HG03457 (cell line): ENCODE measurements around the gene CYSRT1.
A peak's percentile ranks its signal among the peaks of the same experiment; 100 is the strongest.

Source experiments
- ATAC-seq: cut with Tn5 transposase; IDR thresholded peaks from one replicate; pipeline ENCODE4 v1.9.1; 2021; ENCODE audit warnings: moderate number of reproducible peaks; ENCODE audit not compliant: unreplicated experiment

CYSRT1 gene

DNA sequence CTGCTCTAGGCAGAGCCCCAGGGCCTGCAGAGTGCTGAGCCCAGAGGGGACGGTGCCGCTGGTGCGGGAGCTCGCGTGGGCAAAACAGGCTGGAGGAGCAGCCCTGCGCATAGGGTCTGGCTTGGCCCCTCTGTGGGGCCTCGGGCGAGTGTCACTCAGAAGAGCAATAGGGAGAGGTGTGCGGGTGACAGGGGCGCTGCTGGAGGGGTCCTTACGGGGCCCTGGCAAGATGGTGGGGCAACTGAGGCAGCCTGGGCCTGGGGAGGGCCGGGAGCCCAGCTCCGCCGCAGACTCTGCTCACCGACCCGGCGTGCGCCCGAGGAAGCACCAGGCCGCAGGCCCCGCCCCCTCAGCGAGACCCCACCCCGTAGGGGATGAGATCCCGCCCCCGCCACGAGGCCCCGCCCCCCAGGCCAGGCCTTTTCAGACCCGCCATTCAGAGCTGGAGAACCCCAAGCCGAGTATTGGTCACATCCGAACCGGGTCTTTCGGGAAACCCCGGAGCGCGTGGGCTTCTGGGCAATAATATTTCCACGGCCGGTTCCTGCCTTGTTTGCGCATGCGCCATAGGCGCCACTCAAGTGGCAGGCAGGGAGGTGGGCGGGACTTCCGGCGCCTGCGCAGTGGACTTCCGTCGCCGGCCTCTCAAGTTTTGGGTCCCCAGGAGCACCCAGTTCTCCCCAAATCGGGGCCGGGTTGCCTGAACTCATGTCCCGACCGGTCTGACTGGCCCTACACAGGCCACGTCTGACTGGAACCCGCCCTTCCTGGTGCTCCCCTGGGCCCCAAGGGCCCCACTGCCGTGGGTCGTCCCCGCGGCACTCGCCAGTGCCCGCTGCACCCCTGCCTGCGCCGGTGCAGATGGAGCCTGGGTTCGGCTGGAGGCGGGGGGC is 1.6 kb upstream of the CYSRT1 start:
- peak; percentile 52 for ATAC-seq

- ATAC-seq, result no peak
These were observed 841 bp downstream of the CYSRT1 start for GRCh38 chr9:137225699-137226331.

GRCh38 chr9:137226338-137227053 is 1.5 kb downstream of the CYSRT1 start:
- no peak for ATAC-seq

- no peak for ATAC-seq
These were observed 2.3 kb downstream of the CYSRT1 start, which contains the start of gene RNF224 for GRCh38 chr9:137227054-137227852. Gene RNF224 (plus strand): TSS chr9:137227502. CDS start chr9:137228336, 834 bp downstream.

- no peak for ATAC-seq
These were observed 3.0 kb downstream of the CYSRT1 start for GRCh38 chr9:137227853-137228505.

DNA sequence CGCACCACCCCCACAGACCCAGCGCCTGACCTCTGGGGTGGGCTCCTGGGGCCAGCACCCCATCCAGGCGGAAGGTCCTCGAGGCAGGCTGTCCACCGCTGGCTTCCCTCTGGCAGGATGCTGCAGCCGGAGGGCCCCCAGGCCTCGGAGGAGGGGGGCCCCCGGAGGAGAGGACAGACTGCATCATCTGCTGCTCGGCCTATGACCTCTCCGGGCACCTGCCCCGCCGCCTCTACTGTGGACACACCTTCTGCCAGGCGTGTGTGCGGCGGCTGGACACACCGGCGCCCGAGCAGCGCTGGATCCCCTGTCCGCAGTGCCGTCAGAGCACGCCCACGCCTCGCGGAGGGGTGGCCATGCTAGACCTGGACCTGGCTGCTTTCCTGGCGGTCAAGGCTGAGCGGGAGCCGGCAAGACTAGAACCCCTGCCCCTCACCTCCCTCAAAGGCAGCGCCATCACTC is 3.6 kb downstream of the CYSRT1 start:
- ATAC-seq, result no peak

DNA sequence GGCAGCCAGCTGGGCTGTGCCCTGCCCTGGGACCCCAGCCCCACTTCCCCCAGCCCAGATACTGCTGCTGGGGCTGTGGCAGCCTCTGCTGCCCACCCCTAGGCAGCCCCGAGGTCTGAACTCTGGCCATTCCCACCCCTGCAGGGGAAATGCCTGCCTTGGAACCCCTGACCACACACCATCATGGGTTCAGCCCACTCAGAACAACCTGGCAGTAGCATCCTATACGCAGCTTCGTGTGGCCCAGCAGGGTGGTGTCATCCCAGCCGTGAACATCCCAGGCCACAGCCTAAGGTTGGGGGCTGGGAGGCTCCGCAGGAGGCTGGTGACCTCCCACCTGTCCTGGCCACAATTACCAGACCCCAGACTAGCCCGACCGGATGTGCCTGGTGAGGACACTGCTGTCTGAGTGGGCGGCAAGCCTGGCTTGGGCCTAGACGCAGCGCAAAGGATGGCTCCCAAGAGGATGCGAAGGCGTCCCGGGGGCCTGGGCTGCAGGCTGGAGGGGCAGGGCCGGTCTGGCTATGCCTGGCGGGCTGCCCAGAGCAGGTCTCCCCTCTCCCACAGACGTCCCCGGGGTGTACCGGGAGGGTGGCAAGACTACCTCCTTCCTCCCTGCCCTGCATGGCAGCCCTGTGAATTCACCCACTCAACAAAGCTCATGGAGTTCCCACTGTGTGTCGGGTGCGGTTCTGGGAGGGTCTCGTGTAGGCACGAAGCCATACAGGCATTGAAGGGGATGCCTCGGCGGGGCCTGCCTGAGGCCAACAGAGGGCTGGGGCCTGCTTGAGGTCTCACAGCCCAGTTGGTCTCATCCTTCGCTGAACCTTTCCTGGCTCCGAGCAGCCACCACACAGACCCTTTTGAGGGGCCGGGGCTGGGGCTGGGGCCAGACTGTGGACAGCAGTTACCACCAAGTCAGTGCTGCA is 4.3 kb downstream of the CYSRT1 start:
- no peak for ATAC-seq

DNA sequence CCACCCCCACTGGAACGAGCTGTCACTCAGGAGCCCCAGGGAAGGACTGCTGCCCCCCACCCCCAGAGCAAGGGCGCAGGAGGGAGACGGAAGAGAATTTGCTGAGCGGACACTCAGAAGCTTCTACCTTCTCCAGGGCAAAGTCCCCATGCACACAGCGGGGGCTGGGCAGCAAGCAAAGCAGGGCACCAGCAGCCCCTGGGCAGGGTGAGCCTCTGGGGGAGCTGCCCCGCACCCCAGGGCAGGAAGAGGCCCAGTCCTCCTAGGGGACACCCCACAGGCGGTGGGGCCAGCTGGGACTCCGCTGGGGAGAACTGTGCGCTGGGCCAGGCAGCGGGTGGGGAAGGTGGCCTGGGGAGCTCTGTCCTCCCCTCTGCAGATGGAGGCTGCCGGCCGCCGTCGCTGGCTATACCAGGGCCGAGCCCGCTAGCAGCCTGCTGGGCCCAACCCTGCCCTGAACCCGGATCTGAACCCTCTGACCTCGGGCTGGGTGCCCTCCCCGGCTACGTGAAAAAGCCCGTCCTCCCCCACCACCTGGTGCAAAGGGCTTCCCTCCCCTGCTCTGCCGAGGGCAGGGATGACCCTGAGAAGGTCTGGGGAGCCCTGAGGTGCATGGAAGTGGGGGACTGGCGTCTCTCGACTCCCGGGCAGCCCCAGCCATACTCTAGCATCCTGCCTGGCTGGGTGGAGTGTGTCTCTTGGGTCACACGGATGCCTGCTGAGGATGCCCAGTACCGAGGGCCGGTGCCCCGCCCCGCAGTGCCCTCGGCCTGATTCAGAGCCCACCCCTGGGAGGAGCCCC is 5.1 kb downstream of the CYSRT1 start:
- ATAC-seq, result no peak

GRCh38 chr9:137230705-137231371 is 5.9 kb downstream of the CYSRT1 start, which contains the start of gene SLC34A3:
Gene SLC34A3 (plus strand): TSS chr9:137230901. CDS start chr9:137231703, 802 bp downstream.
- no peak for ATAC-seq

DNA sequence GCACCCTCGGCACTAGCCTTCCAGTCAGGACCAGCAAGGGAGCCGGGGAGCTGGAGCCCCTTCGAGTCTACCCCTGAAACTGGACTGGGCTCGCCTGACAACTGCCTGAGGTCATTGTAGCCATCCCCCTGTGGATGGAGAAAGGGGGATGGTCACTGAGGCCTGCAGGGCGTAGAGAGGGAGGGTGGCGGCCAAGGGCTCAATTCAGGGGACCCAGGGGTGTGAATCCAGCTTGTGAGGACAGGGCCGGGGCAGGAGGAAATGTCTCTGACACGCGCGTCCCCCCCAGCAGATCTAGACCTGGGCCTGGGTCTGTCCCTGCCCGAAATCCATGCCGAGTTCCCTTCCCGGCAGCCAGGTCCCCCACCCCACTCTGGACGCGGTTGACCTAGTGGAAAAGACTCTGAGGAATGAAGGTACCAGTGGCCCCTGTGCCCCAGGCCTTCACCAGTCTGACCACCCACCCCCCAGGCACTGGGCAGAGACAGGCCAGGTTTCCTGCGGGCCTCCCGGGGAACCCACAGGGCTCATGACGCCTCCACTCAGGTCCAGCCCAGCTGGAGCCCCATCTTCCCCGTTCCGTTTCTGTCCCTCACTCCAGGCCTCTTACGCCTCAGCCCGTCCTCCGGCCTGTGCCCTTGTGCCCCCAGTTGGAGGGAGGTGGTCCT is 6.5 kb downstream of the CYSRT1 start:
- no peak for ATAC-seq

DNA sequence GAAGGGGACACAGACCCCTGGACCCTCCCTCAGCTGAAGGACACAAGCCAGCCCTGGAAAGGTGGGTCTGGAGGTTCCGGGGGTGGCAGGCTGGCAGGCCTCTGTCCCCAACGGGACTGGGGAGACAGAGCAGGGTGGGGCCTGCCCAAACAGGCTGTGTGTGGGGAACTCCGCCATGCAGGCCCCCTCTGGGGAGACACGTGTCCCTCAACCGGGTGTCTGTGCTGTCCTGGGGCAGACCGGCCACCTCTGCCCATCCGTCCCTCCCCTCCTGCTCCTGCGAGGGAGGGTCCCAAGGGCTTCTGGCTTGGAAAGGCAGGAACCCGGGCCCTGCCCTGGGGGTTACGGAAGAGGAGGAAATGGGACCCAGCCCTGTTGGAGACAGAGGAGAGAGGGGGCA is 7.1 kb downstream of the CYSRT1 start:
- ATAC-seq, result no peak

- no peak for ATAC-seq
These were observed 7.5 kb downstream of the CYSRT1 start for GRCh38 chr9:137232510-137232909.

GRCh38 chr9:137233143-137233980 is 8.4 kb downstream of the CYSRT1 start:
- no peak for ATAC-seq

- no peak for ATAC-seq
These were observed 9.2 kb downstream of the CYSRT1 start for GRCh38 chr9:137234055-137234697.

- no peak for ATAC-seq
These were observed 9.9 kb downstream of the CYSRT1 start for GRCh38 chr9:137234758-137235423.
